Smooth muscle cell of the pulmonary artery (primary cell): ENCODE results near the gene SYNE2. TPM values are rescaled to one million over a fixed set of nuclear protein-coding genes. Genes with fewer than 3 reads are reported as not detected.

Source experiments
- total RNA-seq: library from RNA; depleted of rRNA; stranded (reverse); fragments of >200 nt; gene quantifications from 2 replicates; pipeline ENCODE4 v1.2.3, GENCODE V29; 2014

The SYNE2 gene, protein sequence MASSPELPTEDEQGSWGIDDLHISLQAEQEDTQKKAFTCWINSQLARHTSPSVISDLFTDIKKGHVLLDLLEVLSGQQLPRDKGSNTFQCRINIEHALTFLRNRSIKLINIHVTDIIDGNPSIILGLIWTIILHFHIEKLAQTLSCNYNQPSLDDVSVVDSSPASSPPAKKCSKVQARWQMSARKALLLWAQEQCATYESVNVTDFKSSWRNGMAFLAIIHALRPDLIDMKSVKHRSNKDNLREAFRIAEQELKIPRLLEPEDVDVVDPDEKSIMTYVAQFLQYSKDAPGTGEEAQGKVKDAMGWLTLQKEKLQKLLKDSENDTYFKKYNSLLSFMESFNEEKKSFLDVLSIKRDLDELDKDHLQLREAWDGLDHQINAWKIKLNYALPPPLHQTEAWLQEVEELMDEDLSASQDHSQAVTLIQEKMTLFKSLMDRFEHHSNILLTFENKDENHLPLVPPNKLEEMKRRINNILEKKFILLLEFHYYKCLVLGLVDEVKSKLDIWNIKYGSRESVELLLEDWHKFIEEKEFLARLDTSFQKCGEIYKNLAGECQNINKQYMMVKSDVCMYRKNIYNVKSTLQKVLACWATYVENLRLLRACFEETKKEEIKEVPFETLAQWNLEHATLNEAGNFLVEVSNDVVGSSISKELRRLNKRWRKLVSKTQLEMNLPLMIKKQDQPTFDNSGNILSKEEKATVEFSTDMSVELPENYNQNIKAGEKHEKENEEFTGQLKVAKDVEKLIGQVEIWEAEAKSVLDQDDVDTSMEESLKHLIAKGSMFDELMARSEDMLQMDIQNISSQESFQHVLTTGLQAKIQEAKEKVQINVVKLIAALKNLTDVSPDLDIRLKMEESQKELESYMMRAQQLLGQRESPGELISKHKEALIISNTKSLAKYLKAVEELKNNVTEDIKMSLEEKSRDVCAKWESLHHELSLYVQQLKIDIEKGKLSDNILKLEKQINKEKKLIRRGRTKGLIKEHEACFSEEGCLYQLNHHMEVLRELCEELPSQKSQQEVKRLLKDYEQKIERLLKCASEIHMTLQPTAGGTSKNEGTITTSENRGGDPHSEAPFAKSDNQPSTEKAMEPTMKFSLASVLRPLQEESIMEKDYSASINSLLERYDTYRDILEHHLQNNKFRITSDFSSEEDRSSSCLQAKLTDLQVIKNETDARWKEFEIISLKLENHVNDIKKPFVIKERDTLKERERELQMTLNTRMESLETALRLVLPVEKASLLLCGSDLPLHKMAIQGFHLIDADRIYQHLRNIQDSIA (N-terminal part only)
- 12.5 and 14.3 TPM in 2 replicates for total RNA-seq

DNA sequence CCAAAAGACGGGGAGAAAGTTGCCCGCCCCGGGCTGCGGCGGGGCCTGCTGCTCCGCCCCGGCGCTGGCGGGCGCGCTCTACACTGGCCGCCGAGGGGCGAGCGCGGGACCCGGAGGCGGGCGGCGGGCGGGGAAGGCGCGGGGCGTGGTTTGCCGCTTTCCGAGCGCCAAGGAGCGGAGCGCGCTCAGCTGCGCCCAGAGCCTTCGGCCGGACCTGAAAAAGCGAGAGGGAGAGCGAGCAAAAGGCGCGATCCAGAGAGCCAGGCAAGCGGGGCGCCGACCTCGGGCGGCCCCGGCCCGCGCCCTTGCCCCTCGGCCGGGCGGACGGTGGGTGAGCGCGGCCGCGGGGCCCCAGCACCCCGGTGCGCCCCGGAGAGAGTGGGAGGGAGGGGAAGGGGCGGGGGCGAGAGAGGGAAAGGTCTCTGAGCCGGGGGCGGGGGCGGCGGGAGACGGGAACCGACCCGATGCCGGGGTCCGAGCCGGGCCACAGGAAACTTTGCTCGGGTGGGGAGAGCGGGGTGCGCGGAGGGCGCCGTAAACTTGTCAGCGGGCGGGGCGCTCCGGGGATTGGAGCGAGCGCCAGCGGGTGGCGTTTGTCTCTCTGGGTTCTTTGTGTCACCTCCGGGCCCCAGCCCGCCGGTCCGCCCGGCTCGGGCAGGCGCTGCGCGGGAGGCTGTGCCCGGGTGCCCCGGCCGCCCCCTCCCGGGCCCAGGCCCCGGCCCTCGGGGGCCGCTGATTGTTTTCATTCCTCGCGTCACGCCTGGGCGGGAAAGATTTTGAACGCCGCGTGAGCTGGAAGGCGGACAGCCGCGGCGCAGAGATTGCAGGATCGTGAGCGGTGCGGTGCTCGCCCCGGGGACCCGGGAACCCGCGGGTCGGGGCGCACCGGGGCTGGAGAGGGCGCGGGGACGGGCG, at the start of gene SYNE2:
SYNE2 (plus strand) TSS at position 188 of the 915 bp plus-strand sequence. CDS start 56,145 bp downstream, outside the sequence.

Other genes with a start within 250 kb of the SYNE2 start
- 10.6 and 12.1 TPM in 2 replicates for gene WDR89, start 211.1 kb upstream of the SYNE2 start, total RNA-seq
- gene SGPP1, start 124.9 kb upstream of the SYNE2 start, total RNA-seq = 30.3 and 37.2 TPM in 2 replicates